SJSA1 (cell line): Measurements from ENCODE around the gene MGARP. TPM values are rescaled to one million over a fixed set of nuclear protein-coding genes. Genes with fewer than 3 reads are reported as not detected.
"Not testable (repeated sequence)": the region's sequence is repeated elsewhere in the genome, so short reads cannot be mapped to it uniquely, and the experiment has no call there.

Source experiments
- DNase-seq, 2 experiments: peaks; one replicate each; pipeline ENCODE4 v3.0.0-alpha.2; 2015 to 2020; ENCODE audit warnings: low spot score in 2 of 2, low read depth in 1 of 2
- H3K27ac ChIP-seq: fragments of 250-450 bp; sonication (Bioruptor Pico); 2 replicates; pipeline ENCODE4 v1.5.1; 2020; ENCODE audit warnings: mild to moderate bottlenecking, moderate library complexity
- H3K27me3 ChIP-seq: fragments of 250-450 bp; sonication (Bioruptor Pico); replicated peaks from 2 replicates; pipeline ENCODE4 v1.5.1; 2020; ENCODE audit warnings: mild to moderate bottlenecking, moderate library complexity
- H3K36me3 ChIP-seq: fragments of 250-450 bp; sonication (Bioruptor Pico); 2 replicates; pipeline ENCODE4 v1.5.1; 2020; ENCODE audit warnings: mild to moderate bottlenecking
- H3K4me1 ChIP-seq: fragments of 250-450 bp; sonication (Bioruptor Pico); replicated peaks from 2 replicates; pipeline ENCODE4 v1.6.1; 2021; ENCODE audit warnings: mild to moderate bottlenecking
- H3K4me3 ChIP-seq: fragments of 250-450 bp; sonication (Bioruptor Pico); 2 replicates; pipeline ENCODE4 v1.5.1; 2020; ENCODE audit warnings: mild to moderate bottlenecking
- H3K9me3 ChIP-seq: fragments of 250-450 bp; sonication (Bioruptor Pico); replicated peaks from 2 replicates; pipeline ENCODE4 v1.5.1; 2020; ENCODE audit warnings: mild to moderate bottlenecking
- total RNA-seq: library from RNA; depleted of rRNA; stranded (reverse); fragments of >200 nt; shearing (Covaris generic); gene quantifications from 2 replicates; pipeline ENCODE4 v1.2.3, GENCODE V29; 2014

Gene MGARP
- total RNA-seq, 1 experiment from 2014 or later = 1.6 TPM

DNA sequence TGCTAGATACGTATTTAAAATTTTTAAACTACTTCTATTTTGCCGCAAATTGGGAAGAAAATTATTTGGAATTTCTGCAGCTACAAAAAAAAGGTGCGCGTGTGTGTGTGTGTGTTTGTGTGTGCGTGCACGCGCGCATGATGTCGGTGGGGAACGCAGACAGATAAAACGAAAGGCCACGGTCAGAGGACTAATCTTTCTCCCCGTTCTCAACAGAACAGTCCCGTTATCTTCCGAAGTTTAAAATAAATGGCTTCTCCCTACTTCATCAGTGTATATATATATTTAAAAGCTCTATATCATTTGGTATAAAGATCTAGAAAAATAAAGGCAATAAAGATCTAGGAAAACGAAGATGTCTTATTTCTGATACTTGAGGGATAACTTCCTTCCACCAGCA, 1.5 kb downstream of the MGARP start:
- Histone ChIP-seq H3K27me3 (no peaks in the 10 kb centered on the region), H3K4me3 (no peak overlapping the region), H3K4me1 (no peaks in the 10 kb centered on the region), H3K27ac (no peak overlapping the region), H3K9me3 (no peaks in the 10 kb centered on the region), H3K36me3 (no peaks in the 10 kb centered on the region)
- no peak for DNase-seq

DNA sequence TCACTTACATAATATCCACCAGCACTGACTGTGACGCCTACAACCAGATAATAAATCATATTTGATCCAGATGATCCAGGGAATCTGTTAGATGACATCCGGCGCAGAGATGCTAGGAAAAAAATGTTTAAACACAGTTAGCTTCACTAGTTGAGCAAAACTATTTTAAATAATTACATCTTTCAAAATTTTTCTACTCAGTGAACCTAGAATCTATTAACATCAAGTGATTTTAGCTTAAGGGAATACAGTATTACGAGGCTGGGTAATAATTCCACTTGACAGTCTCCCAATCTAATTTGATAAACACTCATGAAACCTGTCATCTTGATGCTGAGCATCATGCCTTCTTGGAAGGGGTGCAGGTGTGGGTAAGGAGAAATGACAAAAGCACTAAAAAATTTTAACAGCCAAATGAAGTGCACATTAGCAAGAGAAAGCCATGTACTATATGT, 4.7 kb downstream of the MGARP start:
- Histone ChIP-seq H3K27ac (no peak overlapping the region), H3K4me3 (no peak overlapping the region), H3K9me3 (no peaks in the 10 kb centered on the region), H3K4me1 (no peaks in the 10 kb centered on the region), H3K36me3 (no peaks in the 10 kb centered on the region), H3K27me3 (no peaks in the 10 kb centered on the region)
- no peak for DNase-seq

DNA sequence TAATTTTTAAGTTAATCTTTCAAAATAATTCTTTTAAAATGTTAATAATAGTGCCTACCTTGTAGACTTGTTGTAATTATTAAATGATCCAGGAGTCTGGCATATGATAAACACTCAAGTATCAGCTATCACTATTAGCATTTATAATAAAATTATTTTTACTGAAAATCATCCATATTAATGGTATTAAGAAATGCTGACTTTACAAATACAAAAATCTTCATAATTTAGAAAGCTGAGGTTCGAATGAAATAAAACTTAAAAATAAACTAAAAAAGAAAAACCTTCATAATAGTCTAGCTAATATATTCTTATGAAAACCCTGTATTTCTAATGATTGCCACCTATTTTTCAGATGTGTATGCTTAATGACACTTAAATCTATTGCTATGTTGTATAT, 5.2 kb downstream of the MGARP start:
- Histone ChIP-seq H3K4me3 (no peak overlapping the region), H3K27me3 (no peaks in the 10 kb centered on the region), H3K36me3 (no peaks in the 10 kb centered on the region), H3K4me1 (no peaks in the 10 kb centered on the region), H3K27ac (no peak overlapping the region), H3K9me3 (no peaks in the 10 kb centered on the region)
- DNase-seq = no peak

DNA sequence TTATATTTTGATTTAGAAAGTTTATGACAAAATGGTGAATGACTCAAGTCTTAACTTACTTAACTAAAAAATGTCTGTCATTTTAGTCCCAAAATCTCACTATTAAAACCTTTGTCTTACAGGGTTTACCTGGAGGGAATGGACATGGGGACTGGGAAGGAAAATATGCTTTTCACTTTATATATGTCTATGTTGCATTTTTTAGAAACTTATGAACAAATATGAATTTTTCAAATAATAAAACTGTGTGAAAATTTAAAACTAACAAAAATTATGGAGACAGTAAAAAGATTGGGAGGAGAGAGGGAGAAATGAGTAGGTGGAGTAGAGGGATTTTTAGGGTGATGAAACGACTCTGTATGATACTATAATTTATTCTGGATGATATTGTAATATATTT, 6.2 kb downstream of the MGARP start:
- Histone ChIP-seq H3K36me3 (no peaks in the 10 kb centered on the region), H3K9me3 (no peaks in the 10 kb centered on the region), H3K4me3 (no peak overlapping the region), H3K27me3 (no peaks in the 10 kb centered on the region), H3K27ac (no peak overlapping the region), H3K4me1 (no peaks in the 10 kb centered on the region)
- DNase-seq = no peak

DNA sequence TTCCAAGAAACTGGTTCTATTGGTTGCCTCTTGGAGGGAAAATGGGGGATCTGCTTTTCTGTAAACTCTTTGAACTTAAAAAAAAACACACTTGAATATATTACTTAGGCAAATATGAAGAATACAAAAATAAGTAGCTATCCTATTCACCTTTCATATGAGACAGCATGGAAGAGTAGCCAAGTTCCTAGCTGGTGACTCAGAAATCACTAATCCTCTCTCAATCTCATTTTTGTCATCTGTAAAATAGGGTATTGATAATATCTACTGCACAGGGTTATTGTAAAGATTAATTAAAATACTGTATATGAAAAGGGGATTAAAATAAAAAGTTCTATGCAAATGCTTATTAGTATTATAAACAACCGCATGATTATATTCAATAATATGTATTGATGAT, 12.7 kb downstream of the MGARP start:
- Histone ChIP-seq H3K4me3 (no peak overlapping the region), H3K4me1 (peaks cover 11% of the 10 kb centered on the region), H3K9me3 (no peaks in the 10 kb centered on the region), H3K36me3 (no peaks in the 10 kb centered on the region), H3K27me3 (no peaks in the 10 kb centered on the region), H3K27ac (no peak overlapping the region)
- DNase-seq = no peak

DNA sequence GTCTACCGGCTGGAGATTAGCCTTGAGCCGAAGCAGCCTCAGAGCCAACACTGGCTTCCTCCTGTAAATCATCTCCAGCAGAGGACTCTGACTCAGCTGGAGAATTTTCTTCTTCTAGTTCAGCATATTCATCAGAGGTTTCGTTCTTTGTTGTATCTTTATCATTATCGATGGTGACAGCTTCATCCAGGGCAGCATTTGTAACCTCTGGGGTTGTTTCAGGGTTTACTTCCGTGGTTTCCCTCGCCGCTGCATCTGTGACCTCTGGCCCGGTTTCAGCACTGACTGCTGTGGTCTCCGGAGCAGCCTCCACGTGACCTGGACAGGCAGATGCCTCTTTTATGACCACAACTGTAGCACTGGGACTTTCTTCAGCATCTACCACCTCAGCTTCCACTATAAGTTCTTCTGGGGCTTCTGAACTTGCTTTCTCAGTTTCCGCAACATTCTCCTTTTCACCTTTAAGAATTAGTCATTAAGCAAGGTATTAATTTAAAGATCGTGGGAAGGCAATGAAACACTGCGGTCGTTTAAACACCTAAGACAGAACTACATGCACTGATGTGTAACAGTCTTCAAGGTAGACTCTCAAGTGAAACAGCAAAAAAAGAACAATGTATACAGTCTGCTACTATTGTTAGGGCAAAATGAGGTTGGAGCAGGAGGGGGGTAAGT, 13.3 kb downstream of the MGARP start:
- Histone ChIP-seq H3K4me3 (peak overlapping the region; percentile 31), H3K27me3 (no peaks in the 10 kb centered on the region), H3K36me3 (no peaks in the 10 kb centered on the region), H3K9me3 (no peaks in the 10 kb centered on the region), H3K27ac (peak overlapping the region; percentile 18; the same call in 1 of the 2 replicates), H3K4me1 (peaks cover 11% of the 10 kb centered on the region)
- DNase-seq = peak; percentile 51 to 63

DNA sequence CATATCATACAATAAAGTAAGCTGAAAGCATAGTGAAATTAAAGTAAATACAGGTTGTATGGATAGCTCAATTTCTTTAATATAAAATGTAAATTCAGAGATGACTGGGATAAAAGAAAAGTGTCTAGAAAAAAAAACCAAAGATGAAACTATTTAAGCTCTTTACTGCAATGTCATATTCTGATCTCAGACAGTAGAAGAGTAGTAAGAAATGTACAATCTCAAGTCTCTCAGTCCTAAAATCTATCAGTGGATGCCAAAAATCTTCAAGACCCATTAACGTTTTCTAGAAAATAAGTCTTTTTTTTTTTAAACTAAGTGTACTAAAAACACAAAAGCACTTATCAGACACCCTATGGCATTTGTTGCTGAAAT, 13.8 kb downstream of the MGARP start:
- Histone ChIP-seq H3K4me3 (peak overlapping the region; percentile 31), H3K27ac (peak overlapping the region; percentile 18; the same call in 1 of the 2 replicates), H3K9me3 (no peaks in the 10 kb centered on the region), H3K4me1 (peaks cover 11% of the 10 kb centered on the region), H3K36me3 (no peaks in the 10 kb centered on the region), H3K27me3 (no peaks in the 10 kb centered on the region)
- no peak for DNase-seq

DNA sequence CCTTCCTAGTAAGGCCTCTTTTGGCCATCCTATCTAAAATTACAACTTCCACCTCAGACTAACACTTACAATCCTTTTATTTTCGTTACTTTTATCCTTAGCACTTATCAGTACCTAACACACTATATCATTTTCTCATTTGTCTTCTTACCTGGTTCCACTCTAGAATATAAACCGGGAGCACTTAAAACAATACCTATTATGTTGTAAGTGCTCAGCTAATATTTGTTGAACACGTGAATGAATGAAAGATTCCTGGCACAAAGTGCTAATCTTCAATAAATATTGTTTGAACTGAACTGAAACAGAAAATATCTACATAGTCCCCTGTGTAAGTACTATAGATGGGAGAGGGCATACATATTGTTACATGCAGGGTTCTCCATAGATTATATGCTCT, 14.4 kb downstream of the MGARP start:
- Histone ChIP-seq H3K9me3 (no peaks in the 10 kb centered on the region), H3K27me3 (no peaks in the 10 kb centered on the region), H3K27ac (no peak overlapping the region), H3K4me3 (no peak overlapping the region), H3K36me3 (no peaks in the 10 kb centered on the region), H3K4me1 (peaks cover 11% of the 10 kb centered on the region)
- no peak for DNase-seq

DNA sequence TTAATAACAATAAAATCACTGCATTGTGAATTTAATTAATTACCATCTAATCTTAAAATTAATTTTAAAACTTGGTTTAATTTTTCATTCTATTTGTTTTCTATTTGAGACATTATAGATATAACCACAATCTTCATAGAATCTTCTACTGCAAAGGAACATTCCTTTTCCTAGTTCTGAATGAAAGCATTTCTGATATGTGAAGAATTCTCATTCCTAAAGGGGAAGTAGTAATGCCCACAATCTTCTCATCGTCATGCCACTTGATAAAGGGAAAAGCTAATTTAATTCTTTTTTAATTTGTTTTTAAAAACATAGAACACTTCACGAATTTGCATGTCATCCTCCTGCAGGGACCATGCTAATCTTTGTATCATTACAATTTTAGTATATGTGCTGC, 23.7 kb downstream of the MGARP start:
- H3K9me3 ChIP-seq = no peaks in the 10 kb centered on the region
- no peak overlapping the region for H3K27ac ChIP-seq
- no peak overlapping the region for H3K4me3 ChIP-seq
- H3K36me3 ChIP-seq = no peaks in the 10 kb centered on the region
- no peaks in the 10 kb centered on the region; the same call in 1 of the 2 replicates for H3K4me1 ChIP-seq
- H3K27me3 ChIP-seq = no peaks in the 10 kb centered on the region
- no peak for DNase-seq

DNA sequence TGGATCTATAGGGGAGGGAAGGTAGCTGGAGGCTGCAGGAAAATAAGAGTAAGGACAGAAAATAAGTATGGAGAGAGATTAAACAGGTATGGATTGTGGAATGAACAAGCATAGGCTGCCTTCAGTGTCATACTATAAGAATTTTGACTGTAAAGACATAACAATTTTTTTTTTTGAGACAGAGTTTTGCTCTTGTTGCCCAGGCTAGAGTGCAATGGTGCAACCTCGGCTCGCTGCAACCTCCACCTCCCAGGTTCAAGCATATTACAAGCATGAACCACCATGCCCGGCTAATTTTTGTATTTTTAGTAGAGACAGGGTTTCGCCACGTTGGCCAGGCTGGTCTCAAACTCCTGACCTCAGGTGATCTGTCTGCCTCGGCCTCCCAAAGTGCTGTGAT, 24.4 kb downstream of the MGARP start:
- not testable (repeated sequence) for H3K27me3 ChIP-seq

DNA sequence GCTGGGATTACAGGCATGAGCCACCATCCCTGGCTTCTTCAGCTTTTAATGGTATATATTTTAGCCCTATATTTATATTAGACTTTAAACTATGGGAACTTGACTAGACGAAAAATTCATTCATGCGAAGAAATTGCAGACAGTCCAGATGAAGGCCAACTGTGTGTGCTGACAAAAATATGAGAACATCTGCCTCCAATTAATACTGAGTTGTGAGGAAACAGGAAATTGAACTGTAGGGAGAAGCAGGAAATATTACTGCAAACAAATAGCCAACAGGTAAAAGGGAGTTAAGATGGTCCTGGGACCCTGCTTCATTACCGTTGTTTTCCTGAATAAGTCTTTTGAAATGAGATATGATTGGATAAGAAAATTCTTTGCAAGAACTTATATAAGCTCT, 26.3 kb downstream of the MGARP start:
- no peaks in the 10 kb centered on the region for H3K27me3 ChIP-seq
- H3K27ac ChIP-seq = no peak overlapping the region
- no peak overlapping the region for H3K4me3 ChIP-seq
- DNase-seq = no peak
- no peaks in the 10 kb centered on the region for H3K36me3 ChIP-seq
- H3K4me1 ChIP-seq = no peaks in the 10 kb centered on the region; the same call in 1 of the 2 replicates
- no peaks in the 10 kb centered on the region for H3K9me3 ChIP-seq

More for the DNA sequence above, 24.4 kb downstream of the MGARP start:
- not testable (repeated sequence) for H3K4me1 ChIP-seq, H3K36me3 ChIP-seq, DNase-seq, H3K9me3 ChIP-seq, H3K27ac ChIP-seq, H3K4me3 ChIP-seq

DNA sequence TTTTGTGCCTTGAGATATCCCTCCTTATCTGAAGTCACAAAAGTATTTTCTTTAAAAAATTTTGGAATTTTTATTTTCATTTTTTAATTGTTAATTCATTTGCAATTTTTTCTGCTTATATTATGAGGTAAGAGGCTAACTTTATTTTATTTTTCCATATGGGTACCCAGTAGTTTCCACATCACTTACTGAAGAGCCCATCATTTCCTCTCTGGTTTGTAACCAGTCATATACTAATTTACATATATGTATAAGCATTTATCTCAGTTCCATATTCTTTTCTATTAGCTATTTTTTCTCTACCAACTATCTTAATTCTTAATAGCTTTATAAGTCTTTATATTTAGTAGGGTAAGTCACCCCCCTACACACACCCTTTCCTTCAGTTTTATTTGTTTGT, 27.0 kb downstream of the MGARP start:
- Histone ChIP-seq H3K4me3 (no peak overlapping the region), H3K9me3 (no peaks in the 10 kb centered on the region), H3K4me1 (no peaks in the 10 kb centered on the region; the same call in 1 of the 2 replicates), H3K36me3 (no peaks in the 10 kb centered on the region), H3K27me3 (no peaks in the 10 kb centered on the region), H3K27ac (no peak overlapping the region)
- DNase-seq = no peak

DNA sequence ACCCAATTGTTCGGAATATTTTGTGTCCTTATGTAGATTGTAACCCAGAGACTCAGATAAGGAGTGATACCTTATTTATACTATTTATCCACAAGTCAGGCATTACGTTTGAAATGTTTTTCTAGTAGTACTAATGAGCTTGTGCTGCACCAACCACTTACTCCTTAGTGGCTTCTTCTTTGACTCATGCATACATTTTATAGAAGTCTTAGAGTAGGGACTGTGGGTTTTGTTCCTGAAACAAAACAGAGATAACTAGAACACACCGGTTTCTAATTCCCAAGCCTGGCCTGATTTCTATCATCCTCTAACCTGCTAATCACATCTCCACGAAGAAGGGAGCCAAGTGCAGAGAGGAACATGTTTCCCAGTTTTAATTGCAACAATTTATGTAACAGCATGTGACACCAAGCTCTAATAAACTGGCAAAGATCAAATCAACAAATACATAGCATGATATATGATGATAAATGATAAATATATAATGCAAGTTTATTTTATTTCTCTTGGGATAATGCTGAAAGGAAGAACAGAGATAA, 32.3 kb downstream of the MGARP start:
- Histone ChIP-seq H3K27me3 (no peaks in the 10 kb centered on the region), H3K27ac (no peak overlapping the region), H3K9me3 (no peaks in the 10 kb centered on the region), H3K4me1 (peaks cover 42% of the 10 kb centered on the region), H3K36me3 (no peaks in the 10 kb centered on the region), H3K4me3 (no peak overlapping the region)
- no peak for DNase-seq

DNA sequence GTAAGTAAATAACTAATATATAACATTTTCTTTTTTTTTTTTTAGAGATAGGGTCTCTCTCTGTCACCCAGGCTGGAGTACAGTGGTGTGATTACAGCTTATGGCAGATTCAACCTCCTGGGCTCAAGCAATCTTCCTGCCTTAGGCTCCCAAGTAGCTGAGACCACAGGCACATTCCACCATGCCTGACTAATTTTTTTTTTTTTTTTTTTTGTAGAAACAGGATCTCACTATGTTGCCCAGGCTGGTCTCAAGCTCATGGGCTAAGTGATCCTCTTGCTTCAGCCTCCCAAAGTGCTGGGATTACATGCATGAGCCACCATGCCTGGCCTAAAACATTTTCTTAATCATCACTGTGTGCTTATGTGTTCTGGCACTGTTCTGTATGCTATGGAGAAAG, 32.8 kb downstream of the MGARP start:
- Histone ChIP-seq H3K36me3 (no peaks in the 10 kb centered on the region), H3K27ac (no peak overlapping the region), H3K9me3 (no peaks in the 10 kb centered on the region), H3K4me3 (no peak overlapping the region), H3K4me1 (peaks cover 47% of the 10 kb centered on the region), H3K27me3 (no peaks in the 10 kb centered on the region)
- peak in 1 of 2 experiments; percentile 38 for DNase-seq

DNA sequence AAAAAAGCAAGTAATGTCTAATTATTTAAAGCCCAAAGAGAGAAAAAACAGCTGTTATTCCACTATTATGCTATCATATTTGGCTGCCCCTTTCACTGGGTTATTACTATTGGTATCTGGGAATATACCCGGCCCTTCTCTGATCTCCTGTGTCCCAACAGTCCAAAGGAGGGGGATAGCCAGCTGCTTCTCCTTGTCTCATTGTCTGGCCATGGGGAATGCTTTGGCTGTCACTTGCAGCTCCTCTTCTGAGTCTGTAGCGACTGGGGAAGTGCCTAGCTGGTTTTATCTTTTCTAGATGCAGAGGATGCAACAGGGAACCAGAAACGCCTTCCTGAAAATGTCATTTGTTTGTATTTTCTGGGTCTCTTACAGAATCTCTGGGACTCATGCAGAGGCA, 33.9 kb downstream of the MGARP start:
- Histone ChIP-seq H3K4me1 (peaks cover 57% of the 10 kb centered on the region), H3K27me3 (no peaks in the 10 kb centered on the region), H3K27ac (peak overlapping the region; percentile 84), H3K36me3 (no peaks in the 10 kb centered on the region), H3K4me3 (no peak overlapping the region), H3K9me3 (no peaks in the 10 kb centered on the region)
- DNase-seq = no peak
